Activated T-helper 9 cell treated with anti-CD3 and anti-CD28 coated beads, Interleukin-2, amount 50 U/mL, for 16 hours (primary cell): ENCODE data around the gene C4orf54.

Source experiments
- DNase-seq: peaks from one replicate; pipeline ENCODE4 v3.0.0-alpha.2; 2020; ENCODE audit warnings: low read depth

The C4orf54 gene

GRCh38 chr4:99657798-99658197 is at the start of gene C4orf54:
Gene C4orf54, minus strand, starts transcription at chr4:99657828. Its CDS starts 3,180 bp downstream, at chr4:99654648.
- DNase-seq: no peak

- no peak for DNase-seq
These were observed 48.3 kb upstream of the C4orf54 start for GRCh38 chr4:99705891-99706290.

- no peak for DNase-seq
These were observed 39.2 kb upstream of the C4orf54 start for GRCh38 chr4:99696801-99697200.

GRCh38 chr4:99693140-99693539 is 35.5 kb upstream of the C4orf54 start:
- no peak for DNase-seq

- no peak for DNase-seq
These were observed 33.4 kb upstream of the C4orf54 start for GRCh38 chr4:99690990-99691389.

GRCh38 chr4:99690472-99690871 is 32.8 kb upstream of the C4orf54 start:
- DNase-seq: no peak

- DNase-seq: no peak
These were observed 29.5 kb upstream of the C4orf54 start for GRCh38 chr4:99687120-99687519.

GRCh38 chr4:99685234-99685633 is 27.6 kb upstream of the C4orf54 start:
- no peak for DNase-seq

GRCh38 chr4:99683895-99684294 is 26.3 kb upstream of the C4orf54 start:
- DNase-seq: no peak

GRCh38 chr4:99679976-99680375 is 22.3 kb upstream of the C4orf54 start:
- no peak for DNase-seq

- no peak for DNase-seq
These were observed 21.6 kb upstream of the C4orf54 start for GRCh38 chr4:99679204-99679603.

- no peak for DNase-seq
These were observed 19.5 kb upstream of the C4orf54 start for GRCh38 chr4:99677161-99677560.

- no peak for DNase-seq
These were observed 12.9 kb upstream of the C4orf54 start for GRCh38 chr4:99670409-99671073.

- no peak for DNase-seq
These were observed 11.5 kb upstream of the C4orf54 start for GRCh38 chr4:99669084-99669483.

- DNase-seq: no peak
These were observed 10.8 kb upstream of the C4orf54 start for GRCh38 chr4:99668472-99668871.

- no peak for DNase-seq
These were observed 8.4 kb upstream of the C4orf54 start for GRCh38 chr4:99665983-99666382.

- no peak for DNase-seq
These were observed 7.1 kb upstream of the C4orf54 start for GRCh38 chr4:99664716-99665115.

GRCh38 chr4:99661907-99662306 is 4.3 kb upstream of the C4orf54 start:
- DNase-seq: no peak

GRCh38 chr4:99658666-99659065 is 1.0 kb upstream of the C4orf54 start:
- no peak for DNase-seq

- DNase-seq: no peak
These were observed 2.1 kb downstream of the C4orf54 start for GRCh38 chr4:99655308-99656081.

- DNase-seq: no peak
These were observed 3.3 kb downstream of the C4orf54 start for GRCh38 chr4:99654361-99654761.

- DNase-seq: no peak
These were observed 3.7 kb downstream of the C4orf54 start for GRCh38 chr4:99653916-99654315.

- no peak for DNase-seq
These were observed 4.8 kb downstream of the C4orf54 start for GRCh38 chr4:99652596-99653436.
